DND-41 (cell line): ENCODE data around the gene NRXN3.

Experiments used
- ATAC-seq: fragments of 200-7000 bp; cut with Tn5 transposase; 3 replicates; pipeline ENCODE4 v1.9.1; 2021; ENCODE audit warnings: low read depth; ENCODE audit not compliant: insufficient read depth
- DNase-seq: peaks from one replicate; pipeline ENCODE4 v3.0.0-alpha.2; 2020
- H2AFZ ChIP-seq: 2 replicates; pipeline ENCODE4 v1.6.0; 2012; ENCODE audit warnings: low read depth, low read length
- H3K27ac ChIP-seq: 2 replicates; pipeline ENCODE4 v1.5.1; 2012; ENCODE audit warnings: low read length, inconsistent platforms
- H3K27me3 ChIP-seq: fragments of 200-600 bp; sonication (generic); 2 replicates; pipeline ENCODE4 v1.6.0; 2012; ENCODE audit warnings: low read length, mild to moderate bottlenecking, inconsistent platforms; ENCODE audit not compliant: insufficient read depth, poor library complexity
- H3K36me3 ChIP-seq: 2 replicates; pipeline ENCODE4 v1.5.1; 2012; ENCODE audit warnings: low read length, inconsistent platforms; ENCODE audit not compliant: insufficient read depth
- H3K4me1 ChIP-seq: 2 replicates; pipeline ENCODE4 v1.5.1; 2012; ENCODE audit warnings: mild to moderate bottlenecking, low read length; ENCODE audit not compliant: insufficient read depth
- H3K4me2 ChIP-seq: 2 replicates; pipeline ENCODE4 v1.6.0; 2012; ENCODE audit warnings: mild to moderate bottlenecking, moderate library complexity, low read length, inconsistent platforms; ENCODE audit not compliant: insufficient read depth
- H3K4me3 ChIP-seq, 2 experiments: fragments of 200-600 bp in 1 of 2; shearing (Covaris generic) in 1 of 2; 2 replicates each; pipeline ENCODE4 v1.5.1; 2012 to 2016; ENCODE audit warnings: inconsistent platforms in 2 of 2, low read length in 2 of 2, mild to moderate bottlenecking in 2 of 2, low read depth in 1 of 2, moderate library complexity in 1 of 2
- H3K79me2 ChIP-seq: 2 replicates; pipeline ENCODE4 v1.6.0; 2012; ENCODE audit warnings: low read length, inconsistent platforms; ENCODE audit not compliant: insufficient read depth
- H3K9ac ChIP-seq: 2 replicates; pipeline ENCODE4 v1.6.0; 2012; ENCODE audit warnings: low read depth, mild to moderate bottlenecking, inconsistent platforms, low read length, moderate library complexity
- H3K9me3 ChIP-seq: 2 replicates; pipeline ENCODE4 v1.5.1; 2012; ENCODE audit warnings: low read length, moderate library complexity, mild to moderate bottlenecking, inconsistent platforms; ENCODE audit not compliant: insufficient read depth, severe bottlenecking
- H4K20me1 ChIP-seq: 2 replicates; pipeline ENCODE4 v1.6.0; 2012; ENCODE audit warnings: low read length; ENCODE audit not compliant: insufficient read depth
- CTCF ChIP-seq: IDR thresholded peaks from 2 replicates; pipeline ENCODE4 v1.5.1; 2012; ENCODE audit warnings: borderline replicate concordance, low read length, moderate library complexity, mild to moderate bottlenecking; ENCODE audit not compliant: poor library complexity, severe bottlenecking; ENCODE audit errors: extremely low read depth
- EZH2 ChIP-seq: IDR thresholded peaks from 3 replicates; pipeline ENCODE4 v1.6.1; 2012; ENCODE audit warnings: borderline replicate concordance, low read depth, mild to moderate bottlenecking, moderate library complexity, low read length, inconsistent platforms; ENCODE audit not compliant: severe bottlenecking

Gene NRXN3

GRCh38 chr14:79057333-79057732 lies 887.2 kb downstream of the NRXN3 start:
- no peak overlapping the region for H3K4me2 ChIP-seq
- no peak overlapping the region for H3K4me3 ChIP-seq
- no peaks in the 10 kb centered on the region for H3K27me3 ChIP-seq
- no peaks in the 10 kb centered on the region for H3K79me2 ChIP-seq
- no peak overlapping the region for H2AFZ ChIP-seq
- ATAC-seq (no peak), DNase-seq (no peak)
- H3K4me1 ChIP-seq: no peaks in the 10 kb centered on the region
- H3K36me3 ChIP-seq: no peaks in the 10 kb centered on the region
- no peaks in the 10 kb centered on the region for H4K20me1 ChIP-seq
- TF ChIP-seq EZH2: no peak
- no peak for TF ChIP-seq CTCF
- H3K9ac ChIP-seq: no peak overlapping the region
- no peaks in the 10 kb centered on the region for H3K9me3 ChIP-seq
- H3K27ac ChIP-seq: no peak overlapping the region

GRCh38 chr14:79062226-79062625 lies 892.1 kb downstream of the NRXN3 start:
- no peaks in the 10 kb centered on the region for H3K36me3 ChIP-seq
- no peak overlapping the region for H3K4me3 ChIP-seq
- no peak for ATAC-seq
- no peak overlapping the region for H2AFZ ChIP-seq
- no peaks in the 10 kb centered on the region for H3K9me3 ChIP-seq
- no peaks in the 10 kb centered on the region for H3K27me3 ChIP-seq
- H3K27ac ChIP-seq: no peak overlapping the region
- H4K20me1 ChIP-seq: no peaks in the 10 kb centered on the region
- no peaks in the 10 kb centered on the region for H3K79me2 ChIP-seq
- no peak for DNase-seq
- TF ChIP-seq EZH2 (no peak), CTCF (no peak)
- no peak overlapping the region for H3K9ac ChIP-seq
- no peaks in the 10 kb centered on the region for H3K4me1 ChIP-seq
- H3K4me2 ChIP-seq: no peak overlapping the region

GRCh38 chr14:79064214-79064613 lies 894.0 kb downstream of the NRXN3 start:
- Histone ChIP-seq H3K4me1 (no peaks in the 10 kb centered on the region), H3K4me2 (no peak overlapping the region), H3K27me3 (no peaks in the 10 kb centered on the region), H2AFZ (no peak overlapping the region), H4K20me1 (no peaks in the 10 kb centered on the region), H3K27ac (no peak overlapping the region), H3K79me2 (no peaks in the 10 kb centered on the region), H3K36me3 (no peaks in the 10 kb centered on the region), H3K9ac (no peak overlapping the region), H3K9me3 (no peaks in the 10 kb centered on the region), H3K4me3 (no peak overlapping the region)
- DNase-seq (no peak), ATAC-seq (no peak)
- TF ChIP-seq EZH2: no peak
- TF ChIP-seq CTCF: no peak

- Histone ChIP-seq H3K27me3 (no peaks in the 10 kb centered on the region), H3K79me2 (no peaks in the 10 kb centered on the region), H3K4me1 (no peaks in the 10 kb centered on the region), H4K20me1 (no peaks in the 10 kb centered on the region), H3K4me3 (no peak overlapping the region), H3K27ac (no peak overlapping the region), H3K4me2 (no peak overlapping the region), H3K9ac (no peak overlapping the region), H3K9me3 (no peaks in the 10 kb centered on the region), H3K36me3 (no peaks in the 10 kb centered on the region), H2AFZ (no peak overlapping the region)
- TF ChIP-seq CTCF (no peak), EZH2 (no peak)
- ATAC-seq (no peak), DNase-seq (no peak)
Measured at GRCh38 chr14:79074510-79074909, 904.3 kb downstream of the NRXN3 start.
